Measurements from ENCODE around the gene GRM8.

The GRM8 gene

DNA sequence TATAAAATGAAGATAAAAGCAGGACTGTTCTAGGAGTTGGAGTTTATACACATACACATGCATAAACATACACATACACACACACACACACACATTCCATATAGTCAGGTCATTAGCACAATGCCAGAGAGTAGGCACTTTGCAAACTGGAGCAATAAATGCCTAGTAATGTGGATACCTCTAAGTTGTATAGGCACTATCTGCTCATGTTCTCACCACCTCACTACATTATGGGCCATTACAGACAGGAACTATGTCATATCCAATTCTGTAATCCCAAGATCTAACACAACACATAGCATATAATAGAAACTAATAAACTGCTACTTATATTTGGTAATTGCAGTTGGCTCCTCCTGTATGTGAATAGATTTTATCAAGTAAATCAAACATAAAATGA lies 115.6 kb downstream of the GRM8 start:
- TF ChIP-seq ZNF792 (tag by site-specific recombination; IDR thresholded peaks at IDR 0.05) (no peak), ZNF510 (tag by site-specific recombination; IDR thresholded peaks at IDR 0.05; ENCODE audit: insufficient replicate concordance) (no peak), ZNF585B (tag by site-specific recombination; IDR thresholded peaks at IDR 0.05) (no peak), ZNF354C (tag by site-specific recombination; IDR thresholded peaks at IDR 0.05; ENCODE audit: borderline replicate concordance, low read depth) (no peak), ZNF843 (tag by site-specific recombination; IDR thresholded peaks at IDR 0.05) (no peak), ZNF544 (tag by site-specific recombination; IDR thresholded peaks at IDR 0.05) (no peak), ZNF324 (tag by site-specific recombination; IDR thresholded peaks at IDR 0.05) (no peak)
- TF ChIP-seq, protein P1, sequence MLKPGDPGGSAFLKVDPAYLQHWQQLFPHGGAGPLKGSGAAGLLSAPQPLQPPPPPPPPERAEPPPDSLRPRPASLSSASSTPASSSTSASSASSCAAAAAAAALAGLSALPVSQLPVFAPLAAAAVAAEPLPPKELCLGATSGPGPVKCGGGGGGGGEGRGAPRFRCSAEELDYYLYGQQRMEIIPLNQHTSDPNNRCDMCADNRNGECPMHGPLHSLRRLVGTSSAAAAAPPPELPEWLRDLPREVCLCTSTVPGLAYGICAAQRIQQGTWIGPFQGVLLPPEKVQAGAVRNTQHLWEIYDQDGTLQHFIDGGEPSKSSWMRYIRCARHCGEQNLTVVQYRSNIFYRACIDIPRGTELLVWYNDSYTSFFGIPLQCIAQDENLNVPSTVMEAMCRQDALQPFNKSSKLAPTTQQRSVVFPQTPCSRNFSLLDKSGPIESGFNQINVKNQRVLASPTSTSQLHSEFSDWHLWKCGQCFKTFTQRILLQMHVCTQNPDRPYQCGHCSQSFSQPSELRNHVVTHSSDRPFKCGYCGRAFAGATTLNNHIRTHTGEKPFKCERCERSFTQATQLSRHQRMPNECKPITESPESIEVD (tag by site-specific recombination; IDR thresholded peaks at IDR 0.05): no peak
- TF ChIP-seq, protein P2, sequence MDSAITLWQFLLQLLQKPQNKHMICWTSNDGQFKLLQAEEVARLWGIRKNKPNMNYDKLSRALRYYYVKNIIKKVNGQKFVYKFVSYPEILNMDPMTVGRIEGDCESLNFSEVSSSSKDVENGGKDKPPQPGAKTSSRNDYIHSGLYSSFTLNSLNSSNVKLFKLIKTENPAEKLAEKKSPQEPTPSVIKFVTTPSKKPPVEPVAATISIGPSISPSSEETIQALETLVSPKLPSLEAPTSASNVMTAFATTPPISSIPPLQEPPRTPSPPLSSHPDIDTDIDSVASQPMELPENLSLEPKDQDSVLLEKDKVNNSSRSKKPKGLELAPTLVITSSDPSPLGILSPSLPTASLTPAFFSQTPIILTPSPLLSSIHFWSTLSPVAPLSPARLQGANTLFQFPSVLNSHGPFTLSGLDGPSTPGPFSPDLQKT (IDR thresholded peaks at IDR 0.05; ENCODE audit: borderline replicate concordance, low read depth, low read length): no peak
- TF ChIP-seq, protein P3, sequence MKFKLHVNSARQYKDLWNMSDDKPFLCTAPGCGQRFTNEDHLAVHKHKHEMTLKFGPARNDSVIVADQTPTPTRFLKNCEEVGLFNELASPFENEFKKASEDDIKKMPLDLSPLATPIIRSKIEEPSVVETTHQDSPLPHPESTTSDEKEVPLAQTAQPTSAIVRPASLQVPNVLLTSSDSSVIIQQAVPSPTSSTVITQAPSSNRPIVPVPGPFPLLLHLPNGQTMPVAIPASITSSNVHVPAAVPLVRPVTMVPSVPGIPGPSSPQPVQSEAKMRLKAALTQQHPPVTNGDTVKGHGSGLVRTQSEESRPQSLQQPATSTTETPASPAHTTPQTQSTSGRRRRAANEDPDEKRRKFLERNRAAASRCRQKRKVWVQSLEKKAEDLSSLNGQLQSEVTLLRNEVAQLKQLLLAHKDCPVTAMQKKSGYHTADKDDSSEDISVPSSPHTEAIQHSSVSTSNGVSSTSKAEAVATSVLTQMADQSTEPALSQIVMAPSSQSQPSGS (tag by site-specific recombination; IDR thresholded peaks at IDR 0.05; ENCODE audit: low read depth): no peak
- TF ChIP-seq, protein P4, sequence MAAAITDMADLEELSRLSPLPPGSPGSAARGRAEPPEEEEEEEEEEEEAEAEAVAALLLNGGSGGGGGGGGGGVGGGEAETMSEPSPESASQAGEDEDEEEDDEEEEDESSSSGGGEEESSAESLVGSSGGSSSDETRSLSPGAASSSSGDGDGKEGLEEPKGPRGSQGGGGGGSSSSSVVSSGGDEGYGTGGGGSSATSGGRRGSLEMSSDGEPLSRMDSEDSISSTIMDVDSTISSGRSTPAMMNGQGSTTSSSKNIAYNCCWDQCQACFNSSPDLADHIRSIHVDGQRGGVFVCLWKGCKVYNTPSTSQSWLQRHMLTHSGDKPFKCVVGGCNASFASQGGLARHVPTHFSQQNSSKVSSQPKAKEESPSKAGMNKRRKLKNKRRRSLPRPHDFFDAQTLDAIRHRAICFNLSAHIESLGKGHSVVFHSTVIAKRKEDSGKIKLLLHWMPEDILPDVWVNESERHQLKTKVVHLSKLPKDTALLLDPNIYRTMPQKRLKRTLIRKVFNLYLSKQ (tag by site-specific recombination; IDR thresholded peaks at IDR 0.05; ENCODE audit: borderline replicate concordance): no peak
- H3K4me1 ChIP-seq (ENCODE audit: control insufficient read depth, insufficient read depth, low read length): no peaks in the 10 kb centered on the region
- H3K4me3 ChIP-seq (ENCODE audit: low read depth, low read length): no peak overlapping the region
- H3K9me3 ChIP-seq (ENCODE audit: control insufficient read depth, insufficient read depth, low read depth, low read length): no peaks in the 10 kb centered on the region
- ChIA-PET POLR2A (no interaction called here), CTCF (interaction anchor here (0.6 kb wide), 1 partner anchor 489 kb away, joined by 3 read pairs; no protein-coding TSS in a partner anchor)
- H3K36me3 ChIP-seq (ENCODE audit: control insufficient read depth in 2 of 2, insufficient read depth in 1 of 2, low read length in 2 of 2): no peaks in the 10 kb centered on the region
- H3K27ac ChIP-seq (ENCODE audit: extremely low read depth, low read depth, low read length): no peak overlapping the region

DNA sequence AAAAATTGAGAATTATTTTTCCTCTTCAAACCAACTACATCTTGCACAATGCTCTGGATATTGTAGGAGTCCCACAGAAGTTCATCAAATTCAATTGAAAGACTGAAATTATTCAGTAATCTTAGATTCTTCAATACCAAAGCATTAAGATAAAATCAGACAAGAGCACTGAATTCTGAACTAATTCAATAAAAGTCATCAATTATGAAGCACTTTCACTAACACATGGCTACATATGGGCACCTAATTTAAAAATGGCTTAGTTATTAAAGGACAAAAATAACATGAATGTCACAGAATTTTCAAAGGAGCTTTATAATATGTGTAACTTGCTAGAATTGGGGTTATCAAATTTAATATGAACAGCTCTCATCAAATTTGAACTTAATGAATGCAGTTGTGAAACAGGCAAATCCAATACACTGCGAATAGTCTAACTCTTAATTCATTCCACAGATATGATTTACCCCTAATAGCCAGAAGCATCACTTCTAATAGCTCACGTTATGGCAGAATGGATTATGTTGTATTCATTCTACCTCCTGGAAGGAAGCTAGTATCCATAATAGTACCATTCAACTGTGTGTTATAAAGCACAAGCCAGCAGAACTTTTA lies 116.8 kb downstream of the GRM8 start:
- H3K36me3 ChIP-seq (ENCODE audit: control insufficient read depth in 2 of 2, insufficient read depth in 1 of 2, low read length in 2 of 2): no peaks in the 10 kb centered on the region
- POLR2A ChIA-PET: no interaction called here
- CTCF ChIA-PET: interaction anchor here (0.6 to 1.1 kb wide), 2 partner anchors 28 to 1126 kb away, joined by 3 read pairs; no protein-coding TSS in a partner anchor
- no peak for TF ChIP-seq ZNF416 (tag by site-specific recombination; IDR thresholded peaks at IDR 0.05)
- TF ChIP-seq, protein P5, sequence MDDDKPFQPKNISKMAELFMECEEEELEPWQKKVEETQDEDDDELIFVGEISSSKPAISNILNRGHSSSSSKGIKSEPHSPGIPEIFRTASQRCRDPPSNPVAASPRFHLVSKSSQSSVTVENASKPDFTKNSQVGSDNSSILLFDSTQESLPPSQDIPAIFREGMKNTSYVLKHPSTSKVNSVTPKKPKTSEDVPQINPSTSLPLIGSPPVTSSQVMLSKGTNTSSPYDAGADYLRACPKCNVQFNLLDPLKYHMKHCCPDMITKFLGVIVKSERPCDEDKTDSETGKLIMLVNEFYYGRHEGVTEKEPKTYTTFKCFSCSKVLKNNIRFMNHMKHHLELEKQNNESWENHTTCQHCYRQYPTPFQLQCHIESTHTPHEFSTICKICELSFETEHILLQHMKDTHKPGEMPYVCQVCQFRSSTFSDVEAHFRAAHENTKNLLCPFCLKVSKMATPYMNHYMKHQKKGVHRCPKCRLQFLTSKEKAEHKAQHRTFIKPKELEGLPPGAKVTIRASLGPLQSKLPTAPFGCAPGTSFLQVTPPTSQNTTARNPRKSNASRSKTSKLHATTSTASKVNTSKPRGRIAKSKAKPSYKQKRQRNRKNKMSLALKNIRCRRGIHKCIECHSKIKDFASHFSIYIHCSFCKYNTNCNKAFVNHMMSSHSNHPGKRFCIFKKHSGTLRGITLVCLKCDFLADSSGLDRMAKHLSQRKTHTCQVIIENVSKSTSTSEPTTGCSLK (tag by site-specific recombination; IDR thresholded peaks at IDR 0.05): no peak
- TF ChIP-seq, protein P6, sequence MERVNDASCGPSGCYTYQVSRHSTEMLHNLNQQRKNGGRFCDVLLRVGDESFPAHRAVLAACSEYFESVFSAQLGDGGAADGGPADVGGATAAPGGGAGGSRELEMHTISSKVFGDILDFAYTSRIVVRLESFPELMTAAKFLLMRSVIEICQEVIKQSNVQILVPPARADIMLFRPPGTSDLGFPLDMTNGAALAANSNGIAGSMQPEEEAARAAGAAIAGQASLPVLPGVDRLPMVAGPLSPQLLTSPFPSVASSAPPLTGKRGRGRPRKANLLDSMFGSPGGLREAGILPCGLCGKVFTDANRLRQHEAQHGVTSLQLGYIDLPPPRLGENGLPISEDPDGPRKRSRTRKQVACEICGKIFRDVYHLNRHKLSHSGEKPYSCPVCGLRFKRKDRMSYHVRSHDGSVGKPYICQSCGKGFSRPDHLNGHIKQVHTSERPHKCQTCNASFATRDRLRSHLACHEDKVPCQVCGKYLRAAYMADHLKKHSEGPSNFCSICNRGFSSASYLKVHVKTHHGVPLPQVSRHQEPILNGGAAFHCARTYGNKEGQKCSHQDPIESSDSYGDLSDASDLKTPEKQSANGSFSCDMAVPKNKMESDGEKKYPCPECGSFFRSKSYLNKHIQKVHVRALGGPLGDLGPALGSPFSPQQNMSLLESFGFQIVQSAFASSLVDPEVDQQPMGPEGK (tag by site-specific recombination; IDR thresholded peaks at IDR 0.05): no peak
- no peak for TF ChIP-seq SP3 (tag by site-specific recombination; IDR thresholded peaks at IDR 0.05)
- TF ChIP-seq KLF1 (tag by site-specific recombination; IDR thresholded peaks at IDR 0.05): no peak
- TF ChIP-seq, protein P7, sequence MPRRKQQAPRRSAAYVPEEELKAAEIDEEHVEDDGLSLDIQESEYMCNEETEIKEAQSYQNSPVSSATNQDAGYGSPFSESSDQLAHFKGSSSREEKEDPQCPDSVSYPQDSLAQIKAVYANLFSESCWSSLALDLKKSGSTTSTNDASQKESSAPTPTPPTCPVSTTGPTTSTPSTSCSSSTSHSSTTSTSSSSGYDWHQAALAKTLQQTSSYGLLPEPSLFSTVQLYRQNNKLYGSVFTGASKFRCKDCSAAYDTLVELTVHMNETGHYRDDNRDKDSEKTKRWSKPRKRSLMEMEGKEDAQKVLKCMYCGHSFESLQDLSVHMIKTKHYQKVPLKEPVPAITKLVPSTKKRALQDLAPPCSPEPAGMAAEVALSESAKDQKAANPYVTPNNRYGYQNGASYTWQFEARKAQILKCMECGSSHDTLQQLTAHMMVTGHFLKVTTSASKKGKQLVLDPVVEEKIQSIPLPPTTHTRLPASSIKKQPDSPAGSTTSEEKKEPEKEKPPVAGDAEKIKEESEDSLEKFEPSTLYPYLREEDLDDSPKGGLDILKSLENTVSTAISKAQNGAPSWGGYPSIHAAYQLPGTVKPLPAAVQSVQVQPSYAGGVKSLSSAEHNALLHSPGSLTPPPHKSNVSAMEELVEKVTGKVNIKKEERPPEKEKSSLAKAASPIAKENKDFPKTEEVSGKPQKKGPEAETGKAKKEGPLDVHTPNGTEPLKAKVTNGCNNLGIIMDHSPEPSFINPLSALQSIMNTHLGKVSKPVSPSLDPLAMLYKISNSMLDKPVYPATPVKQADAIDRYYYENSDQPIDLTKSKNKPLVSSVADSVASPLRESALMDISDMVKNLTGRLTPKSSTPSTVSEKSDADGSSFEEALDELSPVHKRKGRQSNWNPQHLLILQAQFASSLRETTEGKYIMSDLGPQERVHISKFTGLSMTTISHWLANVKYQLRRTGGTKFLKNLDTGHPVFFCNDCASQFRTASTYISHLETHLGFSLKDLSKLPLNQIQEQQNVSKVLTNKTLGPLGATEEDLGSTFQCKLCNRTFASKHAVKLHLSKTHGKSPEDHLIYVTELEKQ (tag by site-specific recombination; IDR thresholded peaks at IDR 0.05; ENCODE audit: borderline replicate concordance): no peak
- TF ChIP-seq ZNF426 (tag by site-specific recombination; IDR thresholded peaks at IDR 0.05): no peak

More for the DNA sequence above, 116.8 kb downstream of the GRM8 start:
- H3K27ac ChIP-seq (ENCODE audit: extremely low read depth, low read depth, low read length): no peak overlapping the region
- no peak overlapping the region for H3K4me3 ChIP-seq (ENCODE audit: low read depth, low read length)
- no peaks in the 10 kb centered on the region for H3K4me1 ChIP-seq (ENCODE audit: control insufficient read depth, insufficient read depth, low read length)
- H3K9me3 ChIP-seq (ENCODE audit: control insufficient read depth, insufficient read depth, low read depth, low read length): no peaks in the 10 kb centered on the region
